Measurements from ENCODE around the gene BCOR.

- no peak for TF ChIP-seq CTCF (conservative IDR thresholded peaks at IDR 0.05)
- TF ChIP-seq ZFX (IDR thresholded peaks at IDR 0.05) = no peak
Observed at GRCh38 chrX:40085714-40086113, 12.0 kb downstream of the BCOR start.

Measured in C4-2B (cell line).